HK-2 (cell line): ENCODE results near the gene SYNGR3.
"Not testable (repeated sequence)": the region's sequence is repeated elsewhere in the genome, so short reads cannot be mapped to it uniquely, and the experiment has no call there.

Experiments
- DNase-seq: peaks from one replicate; pipeline ENCODE4 v3.0.0-alpha.2; 2018; ENCODE audit not compliant: unreplicated experiment

The SYNGR3 gene

DNA sequence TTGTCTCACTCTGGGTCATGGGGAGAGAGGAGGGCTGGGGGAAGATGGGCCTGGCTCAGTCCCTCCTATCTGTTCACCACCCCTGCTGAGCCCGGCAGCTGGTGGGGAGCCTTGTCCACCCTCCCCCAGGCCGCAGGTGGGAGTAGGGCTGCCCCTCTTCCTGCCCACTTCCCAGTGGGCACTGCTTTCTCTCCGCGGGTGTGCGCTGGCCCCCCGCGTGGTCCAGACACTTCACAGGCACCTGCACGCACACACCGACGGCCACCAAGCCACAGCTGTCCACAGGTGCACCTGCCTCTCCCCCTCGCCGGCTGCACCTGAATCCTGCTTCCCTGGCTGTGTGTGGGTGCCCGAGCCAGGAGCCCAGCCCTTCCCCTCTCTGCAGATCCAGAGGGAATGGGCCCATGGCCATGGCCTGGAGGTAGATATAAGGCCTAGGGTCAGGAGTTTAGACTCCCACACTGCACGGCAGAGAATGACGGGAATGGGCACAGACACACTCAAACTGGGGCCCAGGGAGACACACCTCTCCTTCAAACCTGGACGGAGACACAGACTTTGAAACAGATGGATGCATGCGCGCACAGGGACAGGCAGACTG is 39.0 kb downstream of the SYNGR3 start:
- no peak for DNase-seq

DNA sequence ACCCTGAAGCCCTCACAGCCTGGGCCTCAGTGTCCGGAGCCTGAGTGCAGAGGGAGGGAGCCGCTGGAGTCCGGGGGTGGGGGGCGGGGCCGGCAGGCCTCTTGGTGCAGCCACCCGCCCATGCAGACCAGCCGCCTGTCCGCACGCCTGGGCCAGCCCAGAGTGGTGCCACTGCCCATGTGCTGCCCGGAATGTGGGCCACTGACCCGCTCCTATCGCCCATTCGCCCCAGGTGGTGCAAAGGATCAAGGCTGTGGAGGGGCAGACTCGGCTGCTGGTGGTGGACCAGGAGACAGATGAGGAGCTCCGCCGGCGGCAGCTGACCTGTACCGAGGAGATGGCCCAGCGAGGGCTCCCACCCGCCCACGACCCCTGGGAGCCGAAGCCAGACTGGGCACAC is 39.6 kb downstream of the SYNGR3 start:
- DNase-seq: no peak

DNA sequence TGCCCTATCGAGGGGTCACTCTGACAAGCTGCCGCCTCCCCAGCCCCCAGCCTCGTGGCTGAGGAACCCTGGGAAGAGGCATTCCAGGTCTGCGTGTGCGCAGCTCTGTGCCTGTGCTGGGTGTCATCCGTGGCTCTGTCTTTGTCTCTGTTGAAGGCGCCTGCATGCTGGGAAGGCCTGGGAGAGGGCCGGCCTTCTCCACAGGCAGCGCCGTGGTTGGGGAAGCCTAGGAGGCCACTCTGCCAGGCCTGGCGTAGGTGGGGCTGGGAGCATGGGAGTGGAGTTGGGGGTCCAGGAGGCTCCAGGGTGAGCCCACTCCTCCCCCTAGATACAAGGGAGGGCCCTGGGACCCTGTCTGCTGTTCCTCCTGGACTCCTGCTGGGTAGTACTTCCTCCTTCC is 40.3 kb downstream of the SYNGR3 start:
- no peak for DNase-seq

DNA sequence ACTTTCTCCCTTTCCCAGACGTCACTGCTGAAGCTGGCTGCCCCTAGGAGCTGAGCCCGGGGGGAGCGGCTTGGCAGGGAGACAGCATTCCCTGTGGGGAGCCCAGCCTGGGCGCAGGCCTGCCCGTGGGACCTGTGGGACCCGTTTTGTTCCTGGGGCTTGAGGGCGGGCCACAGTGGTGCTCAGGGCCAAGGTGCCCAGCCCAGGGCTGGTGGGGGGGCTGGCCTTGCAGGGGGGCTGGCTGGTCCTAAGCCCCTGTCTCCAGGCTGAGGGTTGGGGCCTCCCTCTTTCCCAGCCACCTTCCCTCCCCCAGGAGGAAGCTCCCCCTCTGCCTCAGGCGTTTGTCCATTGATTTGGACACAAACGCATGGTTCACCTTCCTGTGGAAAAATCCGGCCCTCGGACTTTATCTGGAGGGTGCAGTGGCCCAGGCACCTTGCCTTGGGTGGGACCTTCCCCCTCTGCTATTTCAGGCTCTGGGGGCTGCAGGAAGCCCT is 41.4 kb downstream of the SYNGR3 start:
- DNase-seq: no peak

DNA sequence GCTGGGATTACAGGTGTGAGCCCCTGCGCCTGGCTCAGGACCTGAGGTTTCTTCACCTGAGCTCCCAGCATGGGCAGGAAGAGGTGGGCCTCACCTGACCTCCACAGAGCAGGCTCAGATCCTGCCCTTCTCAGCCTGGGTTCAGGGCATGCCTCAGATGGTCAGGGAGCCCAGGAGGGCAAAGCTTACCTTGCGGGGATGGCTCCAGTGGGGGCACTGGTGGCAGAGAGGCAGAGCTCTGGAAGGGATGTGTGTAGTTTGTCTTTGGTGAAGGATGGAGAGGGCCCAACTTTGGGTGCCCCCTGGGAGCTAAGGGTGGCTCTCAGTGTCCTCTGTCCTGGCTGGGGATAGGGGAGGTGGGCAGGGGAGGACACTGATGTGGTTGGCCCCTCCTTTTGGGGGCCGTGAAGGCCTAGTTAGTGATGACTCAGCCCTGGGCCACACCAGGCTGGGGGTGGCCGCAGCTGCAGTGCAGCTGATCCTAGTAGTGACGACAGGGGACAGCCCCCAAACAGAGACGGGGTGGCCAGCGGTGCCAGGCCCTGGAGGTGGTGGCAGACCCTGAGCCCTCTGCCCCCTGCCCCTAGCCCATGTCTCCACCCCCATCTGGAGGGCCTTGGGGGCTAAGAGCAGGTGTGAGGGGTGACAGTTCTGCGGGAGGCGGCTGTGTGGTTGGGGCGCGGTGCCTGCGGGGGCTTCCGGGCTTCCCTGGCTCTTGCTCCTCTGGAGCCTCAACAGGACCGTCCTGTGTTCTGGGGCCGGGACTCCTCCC is 42.7 kb downstream of the SYNGR3 start:
- DNase-seq: no peak

DNA sequence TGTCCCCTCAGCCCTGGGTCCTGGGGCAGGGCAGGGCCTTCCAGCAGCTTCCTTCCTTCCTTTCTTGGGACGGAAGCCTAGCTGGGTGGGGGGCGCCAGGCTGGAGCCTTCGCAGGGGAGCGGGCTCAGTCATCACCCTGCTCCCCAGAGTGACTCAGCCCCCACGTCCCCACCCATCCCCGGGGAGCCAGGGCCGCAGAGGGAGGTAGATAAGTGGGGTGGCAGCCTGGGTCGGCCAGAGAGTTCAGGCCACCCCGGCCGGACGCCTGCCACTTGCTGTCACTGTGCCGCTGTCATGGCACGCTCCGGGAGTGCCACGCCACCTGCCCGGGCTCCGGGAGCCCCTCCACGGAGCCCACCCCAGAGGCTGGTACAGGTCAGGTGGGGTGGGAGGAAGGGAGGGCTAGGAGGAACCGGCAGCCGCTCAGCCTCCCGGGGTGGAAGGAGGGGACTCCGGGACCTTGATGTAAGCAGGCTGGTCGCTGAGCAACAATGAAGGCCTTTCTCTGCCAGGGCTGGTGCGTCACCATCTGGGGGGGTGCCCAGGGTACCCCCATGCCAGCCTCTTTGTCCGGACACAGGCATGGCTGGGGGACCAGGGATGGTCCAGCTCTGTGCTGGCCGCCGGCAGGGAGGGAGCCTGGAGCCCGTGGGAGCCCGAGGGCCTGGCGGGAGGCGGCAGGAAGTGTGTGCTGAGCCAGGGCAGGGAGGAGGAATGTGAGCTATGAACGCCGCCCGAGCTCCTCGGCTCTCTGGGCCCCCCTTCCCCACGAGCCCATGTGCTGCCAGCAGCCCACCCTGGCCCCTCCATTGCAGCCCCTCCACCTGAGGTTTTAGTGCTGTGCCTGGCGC is 43.5 kb downstream of the SYNGR3 start:
- DNase-seq: no peak

DNA sequence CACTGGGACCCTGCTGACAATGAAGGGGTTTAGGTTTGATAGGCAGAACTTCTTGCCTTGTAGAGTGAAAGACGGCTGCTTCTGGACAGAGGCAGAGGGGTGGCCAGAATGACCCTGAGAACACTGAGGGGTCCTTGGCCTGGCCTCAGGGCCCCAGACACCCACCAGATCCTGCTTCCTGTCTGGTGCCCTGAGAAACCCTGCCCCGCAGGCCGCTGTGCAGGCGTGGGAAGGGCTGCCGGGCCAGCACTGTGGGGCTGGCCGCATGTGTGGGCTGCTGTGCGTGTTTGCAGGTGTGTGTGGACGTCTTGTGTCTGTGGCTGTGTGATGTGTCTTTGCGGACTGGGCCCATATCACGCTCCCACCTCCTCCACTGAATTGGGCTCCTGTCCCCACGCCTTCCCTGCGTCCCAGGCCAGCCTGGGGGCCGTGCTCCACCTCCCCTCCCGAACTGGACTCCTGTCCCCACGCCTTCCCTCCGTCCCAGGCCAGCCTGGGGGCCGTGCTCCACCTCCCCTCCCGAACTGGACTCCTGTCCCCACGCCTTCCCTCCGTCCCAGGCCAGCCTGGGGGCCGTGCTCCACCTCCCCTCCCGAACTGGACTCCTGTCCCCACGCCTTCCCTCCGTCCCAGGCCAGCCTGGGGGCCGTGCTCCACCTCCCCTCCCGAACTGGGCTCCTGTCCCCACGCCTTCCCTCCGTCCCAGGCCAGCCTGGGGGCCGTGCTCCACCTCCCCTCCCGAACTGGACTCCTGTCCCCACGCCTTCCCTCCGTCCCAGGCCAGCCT is 44.3 kb downstream of the SYNGR3 start:
- not testable (repeated sequence) for DNase-seq

DNA sequence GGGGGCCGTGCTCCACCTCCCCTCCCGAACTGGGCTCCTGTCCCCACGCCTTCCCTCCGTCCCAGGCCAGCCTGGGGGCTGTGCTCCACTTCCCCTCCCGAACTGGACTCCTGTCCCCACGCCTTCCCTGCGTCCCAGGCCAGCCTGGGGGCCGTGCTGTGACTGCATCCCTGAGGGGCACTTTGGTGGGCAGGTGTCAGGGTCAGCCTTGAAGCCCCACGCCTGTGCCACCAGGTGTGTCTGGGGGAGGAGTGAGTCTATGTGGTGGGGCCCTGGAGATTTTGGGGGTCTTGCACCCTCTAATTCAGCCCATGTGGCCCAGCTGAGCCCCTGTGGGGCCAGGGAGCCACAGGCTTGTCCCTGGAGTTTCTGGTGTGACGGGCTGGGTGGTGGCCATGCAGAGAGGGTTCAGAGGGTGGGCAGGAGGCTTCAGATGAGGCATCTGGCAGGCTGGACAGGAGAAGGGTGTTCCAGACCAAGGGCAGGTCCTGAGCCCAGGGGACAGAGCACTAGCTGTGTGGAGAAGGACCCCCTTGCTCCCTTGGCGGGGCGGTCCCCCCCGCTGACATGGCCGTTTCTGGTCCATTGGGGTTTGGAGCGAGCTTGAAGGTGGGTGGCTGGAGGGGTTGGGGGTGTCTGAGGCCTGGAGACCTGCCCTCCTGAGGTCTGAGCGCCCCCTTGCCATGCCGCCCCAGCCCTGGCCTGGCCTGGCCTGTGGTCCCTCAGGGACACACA is 45.1 kb downstream of the SYNGR3 start:
- DNase-seq: no peak

DNA sequence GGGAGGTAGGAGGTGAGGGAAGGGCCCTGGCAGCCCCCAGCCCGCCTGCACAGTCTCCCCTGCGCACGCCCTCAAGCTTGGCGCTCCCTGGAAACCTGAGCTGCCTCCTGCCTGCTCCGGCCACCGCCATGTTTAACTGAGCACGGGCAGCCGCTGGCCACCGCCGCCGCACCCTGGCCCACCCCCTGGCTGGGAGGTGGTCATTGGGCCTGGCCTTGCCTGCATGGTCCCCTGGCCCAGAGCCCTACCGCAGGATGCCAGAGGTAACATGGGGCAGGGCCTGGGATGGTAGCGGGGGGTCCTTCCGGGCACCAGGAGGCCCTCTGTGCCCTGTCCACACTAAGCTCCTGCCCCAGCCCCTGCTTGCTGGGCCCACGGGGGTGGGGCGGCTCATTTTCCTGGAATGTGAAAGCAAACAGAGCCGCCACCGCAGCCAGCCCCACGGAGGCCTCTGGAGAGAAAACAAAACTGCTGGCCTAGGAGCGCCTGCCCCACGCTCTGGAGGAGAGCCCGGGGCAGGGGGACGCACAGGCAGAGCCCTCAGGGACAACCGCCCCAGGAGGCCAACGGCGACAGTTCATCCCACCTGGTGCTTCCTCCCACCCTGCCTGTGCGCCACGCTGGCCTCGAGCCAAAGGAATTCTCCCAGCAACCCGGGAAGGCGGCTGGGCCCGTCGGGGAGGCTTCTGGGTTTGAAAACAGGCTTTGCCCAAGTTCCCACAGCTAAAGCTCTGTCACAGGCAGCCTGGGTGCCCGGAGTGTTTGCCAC is 45.8 kb downstream of the SYNGR3 start:
- DNase-seq: no peak

DNA sequence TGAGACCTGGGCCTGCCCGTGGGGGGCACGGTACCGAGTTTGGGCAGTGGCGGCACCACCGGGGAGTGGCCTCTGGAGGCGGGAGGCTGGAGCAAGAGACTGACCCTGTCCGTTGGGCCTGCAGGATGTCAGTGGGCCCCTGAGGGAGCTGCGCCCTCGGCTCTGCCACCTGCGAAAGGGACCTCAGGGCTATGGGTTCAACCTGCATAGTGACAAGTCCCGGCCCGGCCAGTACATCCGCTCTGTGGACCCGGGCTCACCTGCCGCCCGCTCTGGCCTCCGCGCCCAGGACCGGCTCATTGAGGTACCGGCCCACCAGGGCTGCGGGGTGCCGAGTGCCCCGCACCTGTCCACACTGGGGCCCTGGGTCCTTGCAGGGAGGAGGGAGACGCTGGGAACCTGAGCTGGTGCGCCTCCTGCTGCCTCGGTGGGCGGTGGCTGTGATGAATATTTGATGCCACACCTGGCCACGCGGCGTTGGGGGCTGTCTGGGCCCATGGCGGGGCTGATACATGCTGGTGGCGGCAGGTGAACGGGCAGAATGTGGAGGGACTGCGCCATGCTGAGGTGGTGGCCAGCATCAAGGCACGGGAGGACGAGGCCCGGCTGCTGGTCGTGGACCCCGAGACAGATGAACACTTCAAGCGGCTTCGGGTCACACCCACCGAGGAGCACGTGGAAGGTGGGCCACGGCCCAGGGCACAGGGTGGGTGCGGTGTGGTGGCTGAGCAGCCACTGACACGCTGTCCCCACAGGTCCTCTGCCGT is 46.6 kb downstream of the SYNGR3 start:
- no peak for DNase-seq

DNA sequence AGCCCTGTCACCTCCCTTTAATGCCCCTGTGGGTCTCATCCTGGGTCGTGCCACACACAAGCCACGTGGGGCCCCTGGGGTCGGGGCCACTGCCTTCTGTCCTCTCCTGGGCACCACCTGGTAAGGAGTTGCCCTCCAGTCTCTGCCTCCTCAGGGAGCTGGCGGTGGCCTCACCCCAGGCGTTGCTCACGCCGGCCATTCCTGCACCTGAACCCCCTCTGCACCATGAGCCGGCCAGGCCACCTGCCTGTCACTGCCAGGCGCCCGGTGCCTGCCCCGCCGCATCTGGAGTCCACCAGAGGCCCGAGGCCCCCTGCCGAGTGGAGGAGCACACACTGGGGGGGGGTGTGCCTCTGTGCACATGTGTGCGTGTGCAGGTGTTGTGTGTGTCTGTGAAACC is 47.3 kb downstream of the SYNGR3 start:
- no peak for DNase-seq

DNA sequence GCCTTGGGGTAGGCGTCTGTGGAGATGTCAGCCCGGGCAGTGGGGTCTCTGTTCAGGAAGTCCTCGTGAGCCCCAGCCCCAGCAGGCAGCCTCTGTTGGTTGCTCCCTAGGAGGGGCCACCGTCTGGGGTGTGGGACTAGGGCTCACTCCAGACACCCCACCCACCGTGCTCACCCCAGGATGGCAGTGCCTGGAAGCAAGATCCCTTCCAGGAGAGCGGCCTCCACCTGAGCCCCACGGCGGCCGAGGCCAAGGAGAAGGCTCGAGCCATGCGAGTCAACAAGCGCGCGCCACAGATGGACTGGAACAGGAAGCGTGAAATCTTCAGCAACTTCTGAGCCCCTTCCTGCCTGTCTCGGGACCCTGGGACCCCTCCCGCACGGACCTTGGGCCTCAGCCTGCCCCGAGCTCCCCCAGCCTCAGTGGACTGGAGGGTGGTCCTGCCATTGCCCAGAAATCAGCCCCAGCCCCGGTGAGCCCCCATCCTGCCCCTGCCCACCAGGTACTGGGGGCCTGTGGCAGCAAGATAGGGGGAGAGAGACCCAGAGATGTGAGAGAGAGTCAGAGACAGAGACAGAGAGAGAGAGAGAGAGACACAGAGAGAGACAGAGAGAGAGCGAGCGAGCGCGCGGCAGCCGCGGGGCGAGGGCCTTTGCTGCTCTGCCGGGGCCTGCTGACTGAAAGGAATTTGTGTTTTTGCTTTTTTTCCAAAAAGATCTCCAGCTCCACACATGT is 48.0 kb downstream of the SYNGR3 start:
- no peak for DNase-seq

DNA sequence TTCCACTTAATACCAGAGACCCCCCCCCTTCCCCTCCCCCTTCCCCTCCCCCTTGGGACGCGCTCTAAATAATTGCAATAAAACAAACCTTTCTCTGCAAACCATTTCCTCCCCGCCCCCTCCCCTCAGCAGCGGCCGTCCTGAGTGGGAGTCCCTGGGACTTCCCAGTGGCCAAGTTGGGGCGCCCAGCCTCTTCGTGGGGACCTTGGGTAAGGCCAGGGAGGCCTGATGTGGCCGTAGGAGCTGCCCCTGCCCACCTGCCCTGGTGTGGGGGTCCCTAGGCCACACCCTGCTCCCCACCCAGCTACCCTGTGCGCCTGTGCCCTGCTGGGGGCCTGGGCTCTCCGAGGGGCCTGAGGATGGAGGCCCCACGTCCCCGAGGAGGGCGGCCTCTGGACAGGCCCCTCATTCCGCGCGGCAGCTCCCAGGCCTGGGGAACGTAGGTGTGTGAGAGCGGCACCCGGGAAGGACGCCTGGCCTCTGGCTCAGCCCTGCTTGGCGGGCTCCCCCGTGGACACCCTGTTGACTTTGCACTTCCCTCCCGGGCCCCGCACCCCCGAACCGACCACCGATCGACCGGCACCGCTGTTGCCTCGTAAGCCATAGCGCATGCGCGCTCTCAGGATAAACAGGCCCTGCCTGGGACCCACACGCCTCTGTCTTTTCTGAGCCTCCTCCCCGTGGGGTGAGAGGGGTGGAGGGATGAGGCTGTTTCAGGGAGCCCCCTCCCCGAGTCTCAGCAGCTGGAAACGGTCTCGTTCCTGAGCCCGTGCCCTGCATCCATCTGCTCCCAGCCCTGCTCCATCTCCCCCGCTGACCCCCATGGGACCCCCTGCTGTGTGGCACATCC is 48.8 kb downstream of the SYNGR3 start:
- DNase-seq: no peak

DNA sequence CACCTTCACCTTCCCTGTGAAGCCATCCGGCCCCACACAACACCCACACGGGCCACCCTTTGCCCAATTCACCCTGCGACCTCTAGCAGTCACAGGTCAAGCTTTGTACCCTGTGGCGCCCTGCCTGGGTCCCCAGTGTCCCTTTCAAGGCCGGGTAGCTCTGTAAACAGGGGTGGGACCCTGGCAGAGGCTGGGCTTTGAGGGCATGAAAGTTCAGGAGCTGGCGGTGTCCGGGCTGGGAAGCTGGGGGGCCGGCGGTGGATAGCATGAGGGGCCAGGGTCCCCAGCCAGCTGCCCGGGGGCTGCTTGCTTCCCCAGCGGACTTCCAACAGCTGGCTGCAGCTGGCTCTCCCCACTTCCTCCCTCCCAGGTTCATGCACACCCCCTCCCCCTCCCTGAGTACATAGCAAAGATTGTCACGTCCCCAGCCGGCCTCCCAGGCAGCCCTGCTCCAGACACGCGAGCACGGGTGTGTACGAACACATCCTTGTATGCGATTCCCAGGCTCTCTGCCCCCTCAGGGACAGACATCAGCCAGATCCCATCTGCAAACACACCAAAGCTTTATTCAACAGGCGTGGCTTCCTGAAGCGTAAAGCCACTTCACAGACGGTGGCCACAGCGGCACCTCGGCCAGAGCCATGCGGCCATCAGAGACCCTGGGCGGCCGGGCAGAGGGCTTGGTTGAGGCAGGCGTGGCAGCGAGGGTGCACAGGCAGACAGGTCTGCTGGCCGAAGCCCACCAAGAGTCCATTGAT is 49.7 kb downstream of the SYNGR3 start:
- no peak for DNase-seq

DNA sequence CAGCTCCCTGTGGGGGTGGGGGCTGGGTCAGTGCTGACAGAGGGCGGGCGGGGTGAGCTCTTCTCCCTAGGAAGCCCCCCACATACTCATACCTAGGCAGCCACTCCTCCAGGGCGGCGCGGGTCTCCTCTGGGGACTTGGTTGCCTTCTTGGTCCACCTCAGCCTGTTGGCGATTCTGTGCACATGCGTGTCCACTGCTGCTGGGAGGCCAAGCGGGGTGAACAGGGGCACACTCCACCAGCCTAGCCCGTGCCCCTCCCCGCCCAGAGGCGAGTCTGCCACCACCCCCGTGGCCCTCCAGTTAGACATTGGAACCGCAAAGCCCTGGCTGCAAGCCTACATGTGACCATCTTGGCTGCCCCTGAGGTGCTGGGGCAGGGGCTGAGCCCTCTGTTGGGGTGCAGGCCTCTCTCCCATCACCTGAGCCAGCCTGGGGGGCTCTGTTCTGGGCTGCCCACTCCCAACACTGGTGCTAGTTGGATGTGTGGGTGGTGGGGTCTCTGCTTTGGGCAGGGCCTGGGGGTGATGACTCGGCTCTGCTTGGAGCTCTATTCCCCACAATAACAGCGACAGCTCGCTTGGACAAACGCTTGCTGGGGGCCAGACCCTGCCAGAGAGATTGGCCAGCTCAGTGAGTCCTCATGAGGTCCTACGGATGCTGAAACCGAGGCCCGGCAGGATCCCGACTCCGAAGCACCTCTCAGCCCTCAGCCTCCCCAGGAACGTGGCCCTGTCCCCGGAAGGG is 50.4 kb downstream of the SYNGR3 start:
- no peak for DNase-seq

DNA sequence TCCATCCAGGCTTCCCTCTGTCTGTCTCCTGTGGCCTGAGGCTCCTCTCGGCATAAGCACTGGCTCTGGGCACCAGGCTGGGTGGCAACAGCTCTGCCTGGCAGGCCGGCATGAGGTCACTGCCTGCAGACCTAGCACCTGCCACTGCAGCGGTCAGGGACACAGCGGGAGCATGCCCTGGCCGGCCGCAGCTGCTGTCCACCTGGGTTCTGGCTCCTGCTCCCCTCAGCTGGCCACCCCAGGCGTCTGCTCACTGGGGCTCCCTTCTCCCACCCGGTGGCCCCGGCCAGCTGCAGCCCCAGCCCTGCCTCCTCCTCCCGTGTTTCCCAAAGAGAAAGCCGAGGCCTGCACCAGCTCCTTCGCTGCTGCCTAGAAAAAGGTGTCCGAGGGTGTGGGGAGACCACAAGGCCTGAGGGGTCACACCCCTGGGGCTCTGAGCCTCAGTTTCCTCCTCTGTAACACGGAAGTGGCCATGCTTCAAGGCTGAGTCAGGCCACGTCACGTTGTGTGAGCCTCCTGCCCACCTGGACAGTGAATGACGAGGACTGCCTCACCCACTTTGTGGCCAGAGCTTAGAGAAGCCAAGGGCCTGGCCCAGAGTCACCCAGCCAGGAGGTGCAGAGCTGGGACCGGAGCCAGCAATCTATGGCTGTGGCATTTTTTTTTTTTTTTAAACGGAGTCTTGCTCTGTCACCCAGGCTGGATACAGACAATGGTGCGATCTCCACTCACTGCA is 51.2 kb downstream of the SYNGR3 start:
- peak; percentile 62 for DNase-seq
